OCI-LY3 (cell line): Measurements from ENCODE around the gene CDR2.

Source experiments
- EZH2phosphoT487 ChIP-seq: fragments of 200-600 bp; shearing (Covaris generic); IDR thresholded peaks from 2 replicates; pipeline ENCODE4 v1.6.1; 2018; ENCODE audit warnings: antibody characterized with exemption, mixed run types, low read depth
- TF ChIP-seq, protein P1 (sequence below): fragments of 200-600, 300-600 bp; sonication (generic); IDR thresholded peaks from 2 replicates; pipeline ENCODE4 v1.5.1; 2014; ENCODE audit warnings: antibody characterized with exemption, low read length, low read depth

DNA sequence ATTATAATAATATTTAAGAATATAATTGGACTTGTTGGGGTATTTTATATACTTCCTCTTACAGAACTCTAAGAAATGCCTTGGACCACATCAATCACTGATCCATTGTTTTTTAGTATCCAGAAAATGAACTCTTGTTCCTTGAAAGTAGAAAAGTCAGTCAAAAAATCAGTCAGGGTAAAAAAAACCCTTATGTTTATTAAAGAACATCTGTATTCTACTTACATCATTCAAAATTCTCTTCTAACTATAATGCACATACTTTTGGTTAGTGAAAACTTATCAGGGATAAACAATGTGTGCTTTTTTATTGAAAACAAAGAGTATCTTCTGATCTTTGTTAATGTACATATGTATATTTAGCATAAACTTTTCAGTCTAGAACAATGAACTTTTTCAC lies 23.5 kb upstream of the CDR2 start:
- TF ChIP-seq, protein P1, sequence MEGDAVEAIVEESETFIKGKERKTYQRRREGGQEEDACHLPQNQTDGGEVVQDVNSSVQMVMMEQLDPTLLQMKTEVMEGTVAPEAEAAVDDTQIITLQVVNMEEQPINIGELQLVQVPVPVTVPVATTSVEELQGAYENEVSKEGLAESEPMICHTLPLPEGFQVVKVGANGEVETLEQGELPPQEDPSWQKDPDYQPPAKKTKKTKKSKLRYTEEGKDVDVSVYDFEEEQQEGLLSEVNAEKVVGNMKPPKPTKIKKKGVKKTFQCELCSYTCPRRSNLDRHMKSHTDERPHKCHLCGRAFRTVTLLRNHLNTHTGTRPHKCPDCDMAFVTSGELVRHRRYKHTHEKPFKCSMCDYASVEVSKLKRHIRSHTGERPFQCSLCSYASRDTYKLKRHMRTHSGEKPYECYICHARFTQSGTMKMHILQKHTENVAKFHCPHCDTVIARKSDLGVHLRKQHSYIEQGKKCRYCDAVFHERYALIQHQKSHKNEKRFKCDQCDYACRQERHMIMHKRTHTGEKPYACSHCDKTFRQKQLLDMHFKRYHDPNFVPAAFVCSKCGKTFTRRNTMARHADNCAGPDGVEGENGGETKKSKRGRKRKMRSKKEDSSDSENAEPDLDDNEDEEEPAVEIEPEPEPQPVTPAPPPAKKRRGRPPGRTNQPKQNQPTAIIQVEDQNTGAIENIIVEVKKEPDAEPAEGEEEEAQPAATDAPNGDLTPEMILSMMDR, result no peak
- no peak for TF ChIP-seq EZH2phosphoT487
